BJ (cell line): Measurements from ENCODE around the gene PLA2G6. TPM values are rescaled to one million over a fixed set of nuclear protein-coding genes. Genes with fewer than 3 reads are reported as not detected.

Experiments
- CTCF ChIA-PET: fragments of 350-600 bp; formaldehyde crosslinking; extraction: SDS; loops from one replicate; lab custom pipeline; 2021; ENCODE audit warnings: antibody characterized with exemption, inconsistent platforms; lab: Yijun Ruan, JAX
- POLR2A ChIA-PET: fragments of 300-600 bp; sonication (Branson Sonifier 250); formaldehyde crosslinking; extraction: SDS; loops from one replicate; lab custom pipeline; 2021; ENCODE audit warnings: antibody characterized with exemption; lab: Charles Lee
- DNase-seq: peaks from one replicate; pipeline ENCODE4 v3.0.0-alpha.2; 2011; ENCODE audit warnings: low read depth
- H3K27me3 ChIP-seq: 2 replicates; pipeline ENCODE4 v1.6.0; 2011; ENCODE audit warnings: low read length; ENCODE audit not compliant: control insufficient read depth, insufficient read depth
- H3K36me3 ChIP-seq: 2 replicates; pipeline ENCODE4 v1.5.1; 2011; ENCODE audit warnings: low read length; ENCODE audit not compliant: control insufficient read depth, insufficient read depth
- H3K4me3 ChIP-seq: 2 replicates; pipeline ENCODE4 v1.5.1; 2011; ENCODE audit warnings: low read depth, mild to moderate bottlenecking, control low read depth, low read length
- polyA plus RNA-seq: library from polyadenylated mRNA; depleted of rRNA; stranded (reverse); fragments of >200 nt; gene quantifications from 2 replicates; pipeline ENCODE4 v1.2.3, GENCODE V29; 2011
- TF ChIP-seq, protein P1 (sequence below): IDR thresholded peaks from 2 replicates; pipeline ENCODE4 v1.5.1; 2011; ENCODE audit warnings: low read depth, mild to moderate bottlenecking, control low read depth, inconsistent platforms, low read length, moderate library complexity; ENCODE audit not compliant: insufficient read depth

PLA2G6 gene
- polyA plus RNA-seq, 1 experiment, result 14.9 TPM

DNA sequence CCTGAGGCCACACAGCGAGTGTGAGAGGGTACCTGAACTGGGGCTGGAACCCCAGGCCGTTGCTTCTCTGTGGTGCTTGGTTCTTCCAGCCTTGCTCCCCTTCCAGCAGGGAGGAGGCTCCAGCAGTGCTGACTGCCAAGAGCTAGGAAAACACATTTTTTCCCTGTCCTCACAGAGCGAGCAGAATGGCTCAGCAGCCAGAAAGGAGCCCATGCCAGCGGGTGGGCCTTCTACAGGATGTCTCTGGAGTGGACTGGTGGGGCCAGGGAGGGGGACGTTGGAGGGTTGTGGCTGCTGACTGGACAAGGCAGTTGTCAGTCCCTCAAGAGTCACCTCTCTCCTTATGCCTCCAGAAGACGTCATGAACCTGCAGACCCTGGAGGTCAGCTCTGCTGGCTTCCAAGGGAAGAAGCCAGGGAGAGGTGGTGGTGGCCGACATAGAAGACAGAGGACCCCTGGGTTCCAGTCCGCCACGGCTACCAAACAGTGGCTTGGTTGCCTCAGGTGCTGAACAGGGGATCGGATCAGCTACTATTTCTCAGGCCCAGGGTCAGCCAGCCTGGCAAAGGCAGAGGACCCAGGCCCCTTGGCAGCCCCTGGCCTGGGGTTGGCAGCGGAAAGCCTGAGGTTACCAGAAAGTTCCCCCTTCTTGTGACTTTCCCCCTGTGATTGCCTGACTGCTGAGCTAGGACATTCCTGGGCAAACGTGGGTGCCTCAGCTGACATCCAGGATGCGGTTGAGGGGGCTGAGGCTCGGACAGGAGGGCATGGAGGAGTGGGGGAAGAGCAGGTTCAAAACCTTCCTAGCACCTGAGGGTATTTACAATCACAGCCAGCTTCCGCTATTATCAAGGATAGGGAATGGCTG is 23.9 kb upstream of the PLA2G6 start:
- ChIA-PET POLR2A (interaction anchor here (0.5 kb wide), 1 partner anchor 69 kb away, joined by 3 read pairs; no protein-coding TSS in a partner anchor), CTCF (interaction anchor here (0.7 to 2.7 kb wide), 5 partner anchors 23 to 136 kb away, joined by 3 to 10 read pairs (median 4); no protein-coding TSS in a partner anchor)
- Histone ChIP-seq H3K27me3 (no peaks in the 10 kb centered on the region), H3K36me3 (peaks cover 4% of the 10 kb centered on the region), H3K4me3 (0 out of 2 replicates have a peak overlapping the region, but pooled peaks have one; percentile 1)
- TF ChIP-seq, protein P1, sequence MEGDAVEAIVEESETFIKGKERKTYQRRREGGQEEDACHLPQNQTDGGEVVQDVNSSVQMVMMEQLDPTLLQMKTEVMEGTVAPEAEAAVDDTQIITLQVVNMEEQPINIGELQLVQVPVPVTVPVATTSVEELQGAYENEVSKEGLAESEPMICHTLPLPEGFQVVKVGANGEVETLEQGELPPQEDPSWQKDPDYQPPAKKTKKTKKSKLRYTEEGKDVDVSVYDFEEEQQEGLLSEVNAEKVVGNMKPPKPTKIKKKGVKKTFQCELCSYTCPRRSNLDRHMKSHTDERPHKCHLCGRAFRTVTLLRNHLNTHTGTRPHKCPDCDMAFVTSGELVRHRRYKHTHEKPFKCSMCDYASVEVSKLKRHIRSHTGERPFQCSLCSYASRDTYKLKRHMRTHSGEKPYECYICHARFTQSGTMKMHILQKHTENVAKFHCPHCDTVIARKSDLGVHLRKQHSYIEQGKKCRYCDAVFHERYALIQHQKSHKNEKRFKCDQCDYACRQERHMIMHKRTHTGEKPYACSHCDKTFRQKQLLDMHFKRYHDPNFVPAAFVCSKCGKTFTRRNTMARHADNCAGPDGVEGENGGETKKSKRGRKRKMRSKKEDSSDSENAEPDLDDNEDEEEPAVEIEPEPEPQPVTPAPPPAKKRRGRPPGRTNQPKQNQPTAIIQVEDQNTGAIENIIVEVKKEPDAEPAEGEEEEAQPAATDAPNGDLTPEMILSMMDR, result no peak
- DNase-seq, result no peak

DNA sequence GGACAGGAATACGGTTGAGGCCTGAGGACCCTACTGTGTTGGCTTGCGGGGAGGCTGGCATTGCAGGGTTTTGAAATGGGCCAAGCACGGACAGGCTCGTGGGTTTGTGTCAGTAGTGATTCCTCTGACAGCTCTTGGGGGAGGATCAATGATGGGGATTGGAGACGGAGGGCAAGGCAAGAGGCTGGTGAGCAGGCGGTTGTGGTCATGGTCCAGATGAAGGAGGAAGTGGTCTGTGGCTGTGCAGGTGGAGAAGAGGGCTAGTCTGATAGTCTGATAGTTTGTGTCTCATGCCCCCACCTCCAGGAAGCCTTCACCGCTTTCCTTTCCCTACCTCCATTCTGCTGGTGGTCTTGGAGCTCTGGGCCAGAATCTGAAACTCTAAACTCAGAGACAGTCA is 23.2 kb upstream of the PLA2G6 start:
- ChIA-PET POLR2A (no interaction called here), CTCF (interaction anchor here (0.7 to 2.7 kb wide), 5 partner anchors 24 to 135 kb away, joined by 3 to 10 read pairs (median 4); no protein-coding TSS in a partner anchor)
- H3K36me3 ChIP-seq, result peaks cover 1% of the 10 kb centered on the region
- DNase-seq, result no peak
- 0 out of 2 replicates have a peak overlapping the region, but pooled peaks have one; percentile 1 for H3K4me3 ChIP-seq
- no peaks in the 10 kb centered on the region for H3K27me3 ChIP-seq
- TF ChIP-seq, protein P1, result no peak

DNA sequence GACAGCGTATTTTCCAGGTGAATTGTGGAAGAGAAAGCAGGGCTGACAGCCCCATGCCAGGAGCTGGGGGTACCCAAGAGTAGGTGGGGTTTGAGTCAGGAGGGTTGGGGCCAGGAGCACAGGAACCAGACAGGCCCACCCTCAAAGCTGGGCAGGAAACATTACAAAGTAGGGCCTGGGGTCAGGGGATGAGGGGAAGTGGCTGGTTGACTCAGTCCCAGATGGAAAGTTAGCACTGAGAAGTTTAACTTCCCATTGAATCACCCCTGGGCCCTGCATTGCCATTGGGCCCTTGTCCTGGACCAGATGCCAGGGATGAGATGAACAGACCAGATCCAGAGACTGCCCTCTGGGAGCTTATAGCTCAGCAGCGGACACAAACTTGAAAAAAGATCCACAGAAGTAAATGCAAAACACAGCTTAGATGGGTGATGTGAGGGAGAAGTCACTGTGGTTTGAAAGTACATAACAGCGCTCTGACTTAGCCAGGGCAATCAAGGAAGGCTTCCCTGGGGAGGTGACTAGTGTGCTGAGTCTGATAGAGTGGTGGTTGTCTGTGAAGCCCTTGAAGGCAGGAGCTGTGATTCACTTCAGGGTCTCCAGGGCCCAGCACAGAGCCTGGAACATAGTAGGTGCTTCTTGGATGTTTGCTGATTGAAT is 22.4 kb upstream of the PLA2G6 start:
- DNase-seq, result no peak
- ChIA-PET CTCF (interaction anchor here (0.6 to 2.7 kb wide), 3 partner anchors 89 to 1922 kb away, joined by 3 to 10 read pairs (median 4); no protein-coding TSS in a partner anchor), POLR2A (no interaction called here)

DNA sequence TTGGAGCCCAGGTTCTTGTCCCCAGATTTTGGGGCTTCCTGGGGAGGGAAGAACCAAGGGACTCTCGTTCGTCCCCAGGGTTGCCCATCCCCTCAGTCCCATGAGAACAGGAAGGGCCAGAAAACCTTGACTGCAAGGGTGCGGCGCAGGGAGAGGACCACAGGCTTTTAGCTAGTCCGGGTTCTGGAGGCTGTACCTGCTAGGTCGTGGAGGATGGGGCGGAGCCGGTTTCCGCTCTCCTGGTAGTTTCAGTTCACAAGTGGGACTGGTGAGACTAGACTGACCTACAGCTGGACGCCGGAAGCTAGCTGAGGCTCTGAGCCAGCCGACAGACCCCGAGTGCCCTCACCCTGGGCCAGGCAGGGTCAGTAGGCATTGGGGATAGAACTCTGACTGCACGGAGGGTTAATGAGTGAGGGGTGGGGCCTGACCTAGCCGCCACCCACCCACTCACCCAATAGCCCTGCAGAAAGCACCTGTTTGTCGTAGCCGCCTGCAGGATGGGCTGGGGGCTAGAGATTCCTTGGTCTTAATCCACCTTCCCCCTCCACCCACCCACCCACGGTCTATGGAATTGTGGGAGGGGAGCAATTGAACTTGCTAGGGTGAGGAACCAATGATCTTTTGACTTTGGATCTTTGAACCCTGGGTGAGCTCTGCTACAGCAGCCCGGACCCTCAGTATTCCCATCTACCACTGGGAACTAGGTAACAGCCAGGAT is 21.6 kb upstream of the PLA2G6 start:
- CTCF ChIA-PET, result interaction anchor here (2.3 to 2.7 kb wide), 2 partner anchors 89 to 115 kb away, joined by 4 to 10 read pairs; no protein-coding TSS in a partner anchor

More for the DNA sequence above, 22.4 kb upstream of the PLA2G6 start:
- no peaks in the 10 kb centered on the region for H3K27me3 ChIP-seq
- H3K36me3 ChIP-seq, result peaks cover 1% of the 10 kb centered on the region
- H3K4me3 ChIP-seq, result peak overlapping the region; percentile 97
- TF ChIP-seq, protein P1, result no peak

More for the DNA sequence above, 21.6 kb upstream of the PLA2G6 start:
- Histone ChIP-seq H3K4me3 (peak overlapping the region; percentile 97), H3K27me3 (no peaks in the 10 kb centered on the region), H3K36me3 (no peaks in the 10 kb centered on the region; the same call in 1 of the 2 replicates)
- no peak for DNase-seq
- POLR2A ChIA-PET, result no interaction called here
- TF ChIP-seq, protein P1, result no peak
